ENCODE data around the gene ZNF280A. TPM values are rescaled to one million over a fixed set of nuclear protein-coding genes. Genes with fewer than 3 reads are reported as not detected.
A peak's percentile ranks its signal among the peaks of the same experiment; 100 is the strongest.
"Not testable (repeated sequence)": the region's sequence is repeated elsewhere in the genome, so short reads cannot be mapped to it uniquely, and the experiment has no call there.

ZNF280A gene
- total RNA-seq, 1 experiment from 2014 or later: 0.22 TPM

DNA sequence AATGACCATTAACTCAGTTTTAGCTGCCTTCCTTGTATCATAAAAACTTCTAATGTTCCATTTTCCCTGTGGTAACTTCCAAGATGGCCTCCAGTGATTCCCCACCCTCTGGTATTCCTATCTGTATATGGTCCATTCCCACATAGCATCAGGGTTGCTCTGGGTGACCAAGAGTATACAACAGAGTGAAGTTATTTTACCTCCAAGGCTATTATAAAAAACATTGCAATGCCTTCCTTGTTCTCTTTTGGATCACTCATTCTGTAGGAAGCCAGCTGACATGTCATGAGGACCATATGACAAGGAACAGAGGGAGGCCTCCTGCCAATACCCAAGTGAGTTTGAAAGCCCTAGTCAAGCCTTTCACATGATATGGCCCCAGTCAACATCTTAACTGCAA, 41.6 kb downstream of the ZNF280A start (continued):
- TF ChIP-seq, protein P1, sequence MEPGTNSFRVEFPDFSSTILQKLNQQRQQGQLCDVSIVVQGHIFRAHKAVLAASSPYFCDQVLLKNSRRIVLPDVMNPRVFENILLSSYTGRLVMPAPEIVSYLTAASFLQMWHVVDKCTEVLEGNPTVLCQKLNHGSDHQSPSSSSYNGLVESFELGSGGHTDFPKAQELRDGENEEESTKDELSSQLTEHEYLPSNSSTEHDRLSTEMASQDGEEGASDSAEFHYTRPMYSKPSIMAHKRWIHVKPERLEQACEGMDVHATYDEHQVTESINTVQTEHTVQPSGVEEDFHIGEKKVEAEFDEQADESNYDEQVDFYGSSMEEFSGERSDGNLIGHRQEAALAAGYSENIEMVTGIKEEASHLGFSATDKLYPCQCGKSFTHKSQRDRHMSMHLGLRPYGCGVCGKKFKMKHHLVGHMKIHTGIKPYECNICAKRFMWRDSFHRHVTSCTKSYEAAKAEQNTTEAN (CRISPR knock-in tag; IDR thresholded peaks at IDR 0.05): no peak
- TF ChIP-seq, protein P2, sequence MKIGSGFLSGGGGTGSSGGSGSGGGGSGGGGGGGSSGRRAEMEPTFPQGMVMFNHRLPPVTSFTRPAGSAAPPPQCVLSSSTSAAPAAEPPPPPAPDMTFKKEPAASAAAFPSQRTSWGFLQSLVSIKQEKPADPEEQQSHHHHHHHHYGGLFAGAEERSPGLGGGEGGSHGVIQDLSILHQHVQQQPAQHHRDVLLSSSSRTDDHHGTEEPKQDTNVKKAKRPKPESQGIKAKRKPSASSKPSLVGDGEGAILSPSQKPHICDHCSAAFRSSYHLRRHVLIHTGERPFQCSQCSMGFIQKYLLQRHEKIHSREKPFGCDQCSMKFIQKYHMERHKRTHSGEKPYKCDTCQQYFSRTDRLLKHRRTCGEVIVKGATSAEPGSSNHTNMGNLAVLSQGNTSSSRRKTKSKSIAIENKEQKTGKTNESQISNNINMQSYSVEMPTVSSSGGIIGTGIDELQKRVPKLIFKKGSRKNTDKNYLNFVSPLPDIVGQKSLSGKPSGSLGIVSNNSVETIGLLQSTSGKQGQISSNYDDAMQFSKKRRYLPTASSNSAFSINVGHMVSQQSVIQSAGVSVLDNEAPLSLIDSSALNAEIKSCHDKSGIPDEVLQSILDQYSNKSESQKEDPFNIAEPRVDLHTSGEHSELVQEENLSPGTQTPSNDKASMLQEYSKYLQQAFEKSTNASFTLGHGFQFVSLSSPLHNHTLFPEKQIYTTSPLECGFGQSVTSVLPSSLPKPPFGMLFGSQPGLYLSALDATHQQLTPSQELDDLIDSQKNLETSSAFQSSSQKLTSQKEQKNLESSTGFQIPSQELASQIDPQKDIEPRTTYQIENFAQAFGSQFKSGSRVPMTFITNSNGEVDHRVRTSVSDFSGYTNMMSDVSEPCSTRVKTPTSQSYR (CRISPR knock-in tag; IDR thresholded peaks at IDR 0.05): no peak
- TF ChIP-seq, protein P3, sequence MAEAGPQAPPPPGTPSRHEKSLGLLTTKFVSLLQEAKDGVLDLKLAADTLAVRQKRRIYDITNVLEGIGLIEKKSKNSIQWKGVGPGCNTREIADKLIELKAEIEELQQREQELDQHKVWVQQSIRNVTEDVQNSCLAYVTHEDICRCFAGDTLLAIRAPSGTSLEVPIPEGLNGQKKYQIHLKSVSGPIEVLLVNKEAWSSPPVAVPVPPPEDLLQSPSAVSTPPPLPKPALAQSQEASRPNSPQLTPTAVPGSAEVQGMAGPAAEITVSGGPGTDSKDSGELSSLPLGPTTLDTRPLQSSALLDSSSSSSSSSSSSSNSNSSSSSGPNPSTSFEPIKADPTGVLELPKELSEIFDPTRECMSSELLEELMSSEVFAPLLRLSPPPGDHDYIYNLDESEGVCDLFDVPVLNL (CRISPR knock-in tag; IDR thresholded peaks at IDR 0.05; ENCODE audit: borderline replicate concordance, low read depth): no peak
- TF ChIP-seq ZNF317 (CRISPR knock-in tag; IDR thresholded peaks at IDR 0.05; ENCODE audit: borderline replicate concordance, low read depth) (no peak), ESRRA (CRISPR knock-in tag; IDR thresholded peaks at IDR 0.05; ENCODE audit: borderline replicate concordance) (no peak), TCF7 (CRISPR knock-in tag; IDR thresholded peaks at IDR 0.05; ENCODE audit: low read depth) (no peak), RELA (CRISPR knock-in tag; IDR thresholded peaks at IDR 0.05; ENCODE audit: borderline replicate concordance) (no peak), NR3C1 (CRISPR knock-in tag; conservative IDR thresholded peaks at IDR 0.05; ENCODE audit: low read depth) (no peak), KAT7 (CRISPR knock-in tag; IDR thresholded peaks at IDR 0.05; ENCODE audit: borderline replicate concordance) (no peak), MYBL2 (CRISPR knock-in tag; IDR thresholded peaks at IDR 0.05) (no peak), SMAD4 (CRISPR knock-in tag; IDR thresholded peaks at IDR 0.05) (no peak), NFATC4 (CRISPR knock-in tag; IDR thresholded peaks at IDR 0.05) (no peak), ZNF671 (CRISPR knock-in tag; IDR thresholded peaks at IDR 0.05) (no peak)
- TF ChIP-seq, protein P4, sequence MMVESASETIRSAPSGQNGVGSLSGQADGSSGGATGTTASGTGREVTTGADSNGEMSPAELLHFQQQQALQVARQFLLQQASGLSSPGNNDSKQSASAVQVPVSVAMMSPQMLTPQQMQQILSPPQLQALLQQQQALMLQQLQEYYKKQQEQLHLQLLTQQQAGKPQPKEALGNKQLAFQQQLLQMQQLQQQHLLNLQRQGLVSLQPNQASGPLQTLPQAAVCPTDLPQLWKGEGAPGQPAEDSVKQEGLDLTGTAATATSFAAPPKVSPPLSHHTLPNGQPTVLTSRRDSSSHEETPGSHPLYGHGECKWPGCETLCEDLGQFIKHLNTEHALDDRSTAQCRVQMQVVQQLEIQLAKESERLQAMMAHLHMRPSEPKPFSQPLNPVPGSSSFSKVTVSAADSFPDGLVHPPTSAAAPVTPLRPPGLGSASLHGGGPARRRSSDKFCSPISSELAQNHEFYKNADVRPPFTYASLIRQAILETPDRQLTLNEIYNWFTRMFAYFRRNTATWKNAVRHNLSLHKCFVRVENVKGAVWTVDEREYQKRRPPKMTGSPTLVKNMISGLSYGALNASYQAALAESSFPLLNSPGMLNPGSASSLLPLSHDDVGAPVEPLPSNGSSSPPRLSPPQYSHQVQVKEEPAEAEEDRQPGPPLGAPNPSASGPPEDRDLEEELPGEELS (CRISPR knock-in tag; IDR thresholded peaks at IDR 0.05): no peak
- TF ChIP-seq, protein P5, sequence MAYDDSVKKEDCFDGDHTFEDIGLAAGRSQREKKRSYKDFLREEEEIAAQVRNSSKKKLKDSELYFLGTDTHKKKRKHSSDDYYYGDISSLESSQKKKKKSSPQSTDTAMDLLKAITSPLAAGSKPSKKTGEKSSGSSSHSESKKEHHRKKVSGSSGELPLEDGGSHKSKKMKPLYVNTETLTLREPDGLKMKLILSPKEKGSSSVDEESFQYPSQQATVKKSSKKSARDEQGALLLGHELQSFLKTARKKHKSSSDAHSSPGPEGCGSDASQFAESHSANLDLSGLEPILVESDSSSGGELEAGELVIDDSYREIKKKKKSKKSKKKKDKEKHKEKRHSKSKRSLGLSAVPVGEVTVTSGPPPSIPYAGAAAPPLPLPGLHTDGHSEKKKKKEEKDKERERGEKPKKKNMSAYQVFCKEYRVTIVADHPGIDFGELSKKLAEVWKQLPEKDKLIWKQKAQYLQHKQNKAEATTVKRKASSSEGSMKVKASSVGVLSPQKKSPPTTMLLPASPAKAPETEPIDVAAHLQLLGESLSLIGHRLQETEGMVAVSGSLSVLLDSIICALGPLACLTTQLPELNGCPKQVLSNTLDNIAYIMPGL (CRISPR knock-in tag; IDR thresholded peaks at IDR 0.05): no peak

DNA sequence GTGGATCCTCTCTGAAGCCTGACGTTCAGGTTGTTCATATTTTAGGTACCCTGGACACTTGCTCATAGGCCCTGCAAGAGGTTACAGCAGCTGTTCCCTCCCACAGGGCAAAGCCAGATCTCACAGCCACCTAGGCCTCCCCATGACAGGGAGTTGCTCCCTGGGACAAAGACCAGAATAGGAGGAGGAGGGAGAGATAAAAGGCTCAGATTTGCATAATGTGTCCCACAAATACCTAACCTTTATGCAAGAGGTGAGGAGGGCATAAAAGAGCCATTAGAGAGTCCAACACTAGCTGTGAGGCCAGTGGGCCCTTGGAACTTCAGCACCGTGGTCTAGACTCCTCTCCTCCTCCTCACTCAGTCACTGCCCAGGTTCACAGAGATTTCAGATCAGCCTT, 45.3 kb downstream of the ZNF280A start:
- CTCF ChIA-PET: interaction anchor here (0.6 to 3.1 kb wide), 5 partner anchors 11 to 116 kb away, joined by 3 to 17 read pairs (median 9); no protein-coding TSS in a partner anchor
- DNase-seq (ENCODE audit: low spot score) (no peak), ATAC-seq (peak; percentile 60)
- POLR2A ChIA-PET: interaction anchor here (0.7 kb wide), 1 partner anchor 10 kb away, joined by 3 read pairs; no protein-coding TSS in a partner anchor
- peaks cover 8% of the 10 kb centered on the region for H3K9me3 Mint-ChIP-seq
- TF ChIP-seq CREM (CRISPR knock-in tag; IDR thresholded peaks at IDR 0.05): no peak
- TF ChIP-seq, protein P3 (CRISPR knock-in tag; IDR thresholded peaks at IDR 0.05; ENCODE audit: borderline replicate concordance, low read depth): no peak
- TF ChIP-seq SMAD3 (CRISPR knock-in tag; IDR thresholded peaks at IDR 0.05; ENCODE audit: borderline replicate concordance): no peak
- TF ChIP-seq NR1H2 (CRISPR knock-in tag; IDR thresholded peaks at IDR 0.05): no peak
- TF ChIP-seq, protein P6, sequence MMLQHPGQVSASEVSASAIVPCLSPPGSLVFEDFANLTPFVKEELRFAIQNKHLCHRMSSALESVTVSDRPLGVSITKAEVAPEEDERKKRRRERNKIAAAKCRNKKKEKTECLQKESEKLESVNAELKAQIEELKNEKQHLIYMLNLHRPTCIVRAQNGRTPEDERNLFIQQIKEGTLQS (CRISPR knock-in tag; conservative IDR thresholded peaks at IDR 0.05): no peak
- TF ChIP-seq ZNF396 (CRISPR knock-in tag; IDR thresholded peaks at IDR 0.05; ENCODE audit: borderline replicate concordance): no peak
- no peak for TF ChIP-seq MYBL2 (CRISPR knock-in tag; IDR thresholded peaks at IDR 0.05)
- TF ChIP-seq HMGA2 (CRISPR knock-in tag; IDR thresholded peaks at IDR 0.05): no peak
- TF ChIP-seq, protein P7, sequence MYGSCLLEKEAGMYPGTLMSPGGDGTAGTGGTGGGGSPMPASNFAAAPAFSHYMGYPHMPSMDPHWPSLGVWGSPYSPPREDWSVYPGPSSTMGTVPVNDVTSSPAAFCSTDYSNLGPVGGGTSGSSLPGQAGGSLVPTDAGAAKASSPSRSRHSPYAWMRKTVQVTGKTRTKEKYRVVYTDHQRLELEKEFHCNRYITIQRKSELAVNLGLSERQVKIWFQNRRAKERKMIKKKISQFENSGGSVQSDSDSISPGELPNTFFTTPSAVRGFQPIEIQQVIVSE (CRISPR knock-in tag; IDR thresholded peaks at IDR 0.05; ENCODE audit: borderline replicate concordance): no peak
- peaks cover 3% of the 10 kb centered on the region for H3K36me3 Mint-ChIP-seq
- no peak overlapping the region for H3K4me3 Mint-ChIP-seq
- peaks cover 72% of the 10 kb centered on the region for H3K27me3 Mint-ChIP-seq (ENCODE audit: low read depth)
- H3K27ac Mint-ChIP-seq: no peak overlapping the region
- peaks cover 8% of the 10 kb centered on the region for H3K4me1 Mint-ChIP-seq

DNA sequence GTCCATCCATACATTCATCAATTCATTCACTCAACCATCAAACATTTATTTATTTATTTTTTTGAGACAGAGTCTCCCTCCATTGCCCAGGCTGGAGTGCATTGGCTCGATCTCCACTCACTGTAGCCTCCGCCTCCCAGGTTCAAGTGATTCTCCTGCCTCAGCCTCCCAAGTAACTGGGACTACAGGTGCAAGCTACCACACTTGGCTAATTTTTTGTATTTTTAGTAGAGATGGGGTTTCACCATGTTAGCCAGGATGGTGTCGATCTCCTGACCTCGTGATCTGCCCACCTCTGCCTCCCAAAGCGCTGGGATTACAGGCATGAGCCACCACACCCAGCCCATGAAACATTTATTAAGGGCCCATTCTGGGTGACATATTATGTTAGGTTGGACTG, 49.0 kb downstream of the ZNF280A start:
- H3K4me3 Mint-ChIP-seq; DNase-seq (ENCODE audit: low spot score); H3K4me1 Mint-ChIP-seq; H3K27ac Mint-ChIP-seq; POLR2A ChIA-PET; ATAC-seq; CTCF ChIA-PET: not testable (repeated sequence)
- Mint-ChIP-seq H3K36me3 (peaks cover 22% of the 10 kb centered on the region), H3K27me3 (ENCODE audit: low read depth) (peaks cover 84% of the 10 kb centered on the region), H3K9me3 (peaks cover 34% of the 10 kb centered on the region)
